ENCODE data around the gene IL4.

DNA sequence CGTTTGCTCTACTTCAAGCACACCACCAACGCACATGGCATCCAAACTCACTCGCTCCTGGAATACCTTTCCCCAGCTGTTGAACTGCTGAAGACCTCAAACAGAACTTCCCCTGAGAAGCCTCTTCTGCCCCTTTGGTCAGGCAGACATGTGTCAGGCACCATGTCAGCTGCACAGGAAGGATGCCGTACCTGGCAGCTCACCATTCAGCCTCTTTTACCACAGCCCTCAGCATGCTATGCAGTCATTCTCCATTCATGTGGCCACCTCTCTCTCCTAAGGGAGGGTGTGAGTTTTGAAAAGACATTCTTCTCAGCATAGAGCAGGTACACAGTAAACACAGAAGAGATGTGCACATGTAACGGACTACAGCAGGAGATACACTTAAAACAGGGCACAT lies 14.2 kb downstream of the IL4 start:
- TF ChIP-seq, protein P1, sequence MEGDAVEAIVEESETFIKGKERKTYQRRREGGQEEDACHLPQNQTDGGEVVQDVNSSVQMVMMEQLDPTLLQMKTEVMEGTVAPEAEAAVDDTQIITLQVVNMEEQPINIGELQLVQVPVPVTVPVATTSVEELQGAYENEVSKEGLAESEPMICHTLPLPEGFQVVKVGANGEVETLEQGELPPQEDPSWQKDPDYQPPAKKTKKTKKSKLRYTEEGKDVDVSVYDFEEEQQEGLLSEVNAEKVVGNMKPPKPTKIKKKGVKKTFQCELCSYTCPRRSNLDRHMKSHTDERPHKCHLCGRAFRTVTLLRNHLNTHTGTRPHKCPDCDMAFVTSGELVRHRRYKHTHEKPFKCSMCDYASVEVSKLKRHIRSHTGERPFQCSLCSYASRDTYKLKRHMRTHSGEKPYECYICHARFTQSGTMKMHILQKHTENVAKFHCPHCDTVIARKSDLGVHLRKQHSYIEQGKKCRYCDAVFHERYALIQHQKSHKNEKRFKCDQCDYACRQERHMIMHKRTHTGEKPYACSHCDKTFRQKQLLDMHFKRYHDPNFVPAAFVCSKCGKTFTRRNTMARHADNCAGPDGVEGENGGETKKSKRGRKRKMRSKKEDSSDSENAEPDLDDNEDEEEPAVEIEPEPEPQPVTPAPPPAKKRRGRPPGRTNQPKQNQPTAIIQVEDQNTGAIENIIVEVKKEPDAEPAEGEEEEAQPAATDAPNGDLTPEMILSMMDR (IDR thresholded peaks at IDR 0.05), result no peak
- TF ChIP-seq POLR2A (IDR thresholded peaks at IDR 0.05), result no peak

Measured in adrenal gland (tissue), 5 donors.